Stimulated activated CD4-positive, alpha-beta T cell treated with anti-CD3 and anti-CD28 coated beads, Interleukin-15, amount 100 ng/mL, for 1 hour (primary cell): ENCODE results near the gene FRMD3.
"Not testable (repeated sequence)": the region's sequence is repeated elsewhere in the genome, so short reads cannot be mapped to it uniquely, and the experiment has no call there.

Experiments
- DNase-seq, 2 donors: peaks; one replicate each; pipeline ENCODE4 v3.0.0-alpha.2; 2020; ENCODE audit warnings: low read depth in 1 of 2, low spot score in 1 of 2

The FRMD3 gene

DNA sequence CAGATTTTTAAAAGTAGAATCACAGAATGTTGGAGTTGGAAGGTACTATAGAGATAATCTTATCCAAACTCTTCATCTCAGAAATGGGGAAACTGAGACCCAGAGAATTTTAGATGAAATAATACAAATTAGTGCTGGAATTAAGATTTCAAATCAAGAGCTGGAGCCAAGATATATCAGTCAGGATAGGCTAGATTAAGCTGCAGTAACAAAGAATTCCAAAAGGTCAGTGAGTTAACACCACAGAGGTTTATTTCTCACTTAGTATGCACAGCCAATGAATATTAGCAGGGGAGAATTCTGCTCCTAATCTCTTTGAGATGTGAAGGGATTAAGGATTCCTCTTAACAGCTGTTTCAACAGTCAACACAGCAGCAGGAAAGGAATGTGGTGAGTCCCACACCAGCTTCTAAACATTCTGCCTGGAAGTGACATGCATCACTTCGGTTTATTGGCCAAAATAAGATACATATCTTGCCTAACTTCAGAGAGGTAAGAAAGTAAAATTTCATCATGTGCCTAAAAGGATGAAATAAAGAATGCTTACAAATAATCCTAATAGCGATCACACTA is 136.8 kb downstream of the FRMD3 start:
- DNase-seq = no peak

GRCh38 chr9:83396813-83397212 is 141.4 kb downstream of the FRMD3 start:
- DNase-seq = no peak

GRCh38 chr9:83396342-83396741 is 141.9 kb downstream of the FRMD3 start:
- DNase-seq = no peak

GRCh38 chr9:83392228-83392627 is 146.0 kb downstream of the FRMD3 start:
- DNase-seq = no peak

DNA sequence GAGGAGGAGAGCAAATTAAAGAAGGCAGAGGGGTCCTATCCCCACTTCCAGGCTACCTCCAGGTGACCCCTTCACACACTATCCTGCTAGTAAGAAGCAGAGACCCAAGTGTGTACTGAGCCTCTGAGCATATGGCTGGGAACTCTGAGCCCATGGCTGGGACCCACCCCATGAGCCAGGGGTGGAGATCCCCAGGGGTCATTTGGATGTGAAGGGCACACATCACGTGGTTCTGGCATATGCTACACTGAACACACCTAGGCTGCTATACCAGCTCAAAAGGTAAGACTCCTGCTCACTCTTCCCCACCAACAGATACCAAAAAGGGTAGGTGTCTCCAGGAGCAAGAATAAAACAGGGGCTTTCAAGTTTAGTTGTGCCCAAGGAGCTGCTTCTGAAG is 149.9 kb downstream of the FRMD3 start:
- DNase-seq = no peak

DNA sequence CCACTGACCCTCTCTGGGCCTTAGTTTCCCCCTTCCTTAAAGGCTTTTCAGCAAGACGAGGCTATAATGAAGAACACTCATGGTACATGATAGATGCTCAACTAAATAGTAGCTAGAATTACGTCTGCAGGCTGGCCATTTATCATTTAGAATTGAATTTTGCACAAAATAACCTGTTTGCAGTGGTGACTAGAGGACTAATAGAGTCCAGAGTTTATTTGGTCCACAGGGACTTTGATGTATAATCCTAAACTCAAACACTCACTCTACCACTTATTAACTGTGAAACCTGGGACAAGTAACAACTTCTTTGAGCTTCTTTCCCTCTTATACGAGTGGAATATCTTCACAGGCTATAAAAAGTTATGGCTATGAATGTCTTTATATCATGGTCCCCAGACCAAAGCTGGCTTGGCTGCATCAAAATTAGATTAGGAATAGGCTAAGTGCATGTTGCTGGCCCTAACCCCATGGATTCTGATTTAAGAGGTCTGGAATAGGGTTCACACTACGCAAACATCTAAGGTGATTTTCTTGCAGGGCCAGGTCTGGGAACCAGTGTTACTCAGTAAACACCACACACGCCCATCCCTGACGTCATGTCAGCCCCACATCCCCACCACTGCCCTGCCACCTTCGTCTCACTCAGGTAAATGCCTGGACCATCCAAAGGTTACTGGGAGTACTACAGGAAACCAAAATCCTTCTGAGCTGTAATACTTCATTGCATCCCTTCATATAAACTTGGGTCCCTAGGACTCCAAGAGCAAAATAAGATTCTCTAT is 150.6 kb downstream of the FRMD3 start:
- no peak for DNase-seq

GRCh38 chr9:83385317-83385716 is 152.9 kb downstream of the FRMD3 start:
- DNase-seq = no peak

DNA sequence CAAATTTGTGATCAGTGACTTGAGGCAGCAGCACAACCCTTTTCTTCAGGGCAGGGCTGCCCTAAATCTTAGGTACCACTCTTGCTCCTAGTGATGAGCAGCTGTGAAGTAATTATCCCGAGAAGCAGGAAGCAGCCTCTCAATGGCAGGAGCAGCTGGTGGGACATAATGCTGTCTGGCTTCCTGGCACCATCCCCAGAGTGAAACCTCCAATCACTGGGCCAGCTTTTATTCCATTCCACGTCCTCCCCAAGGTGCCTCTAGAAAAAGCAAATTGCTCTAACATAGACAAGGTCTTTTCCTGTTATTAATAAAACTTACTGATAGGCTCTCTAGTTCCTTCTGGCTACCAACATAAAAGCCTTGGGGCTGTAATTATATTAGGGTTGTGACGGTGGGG is 154.0 kb downstream of the FRMD3 start:
- no peak for DNase-seq

DNA sequence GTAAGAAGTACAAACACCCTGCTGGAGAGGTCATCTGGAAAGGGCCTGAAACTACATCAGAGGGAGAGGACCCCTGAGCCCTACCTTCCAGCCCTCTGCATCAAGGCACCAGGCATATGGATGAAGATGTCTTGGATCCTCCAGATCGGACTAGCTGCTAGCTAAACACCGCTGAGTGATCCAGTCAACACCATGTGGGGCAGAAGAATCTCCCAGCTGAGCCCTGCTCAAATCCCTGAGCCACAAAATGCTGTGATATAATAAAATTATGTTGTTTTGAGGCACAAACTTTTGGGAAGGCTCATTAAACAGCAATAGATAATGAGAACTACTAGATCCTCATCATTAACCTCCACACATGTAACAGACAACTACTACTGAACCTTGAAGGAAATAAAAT is 155.2 kb downstream of the FRMD3 start:
- no peak for DNase-seq

DNA sequence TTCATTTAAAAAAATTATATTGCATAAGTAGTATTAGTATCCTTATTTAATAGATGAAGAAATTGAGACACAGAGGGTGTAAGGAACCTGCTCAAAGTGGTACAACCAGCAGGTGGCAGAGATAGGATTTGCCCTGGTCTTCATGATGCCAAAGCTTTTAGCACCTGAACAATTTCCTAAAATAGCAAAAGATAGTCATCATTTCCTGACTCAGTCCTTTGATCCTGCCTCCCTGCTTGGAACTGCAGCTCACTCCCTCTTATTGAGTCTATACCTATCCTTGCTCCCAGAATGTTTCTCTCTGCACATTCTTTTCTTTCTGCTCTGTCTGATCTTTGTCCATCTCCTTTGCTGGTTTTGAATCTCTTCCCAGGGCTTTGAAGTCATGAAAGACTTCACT is 155.8 kb downstream of the FRMD3 start:
- DNase-seq = no peak

GRCh38 chr9:83379045-83379444 is 159.2 kb downstream of the FRMD3 start:
- DNase-seq = no peak

GRCh38 chr9:83372957-83373356 is 165.2 kb downstream of the FRMD3 start:
- DNase-seq = no peak

GRCh38 chr9:83367326-83367725 is 170.9 kb downstream of the FRMD3 start:
- DNase-seq = no peak

- DNase-seq = no peak
These were observed 175.7 kb downstream of the FRMD3 start for GRCh38 chr9:83362341-83362995.

DNA sequence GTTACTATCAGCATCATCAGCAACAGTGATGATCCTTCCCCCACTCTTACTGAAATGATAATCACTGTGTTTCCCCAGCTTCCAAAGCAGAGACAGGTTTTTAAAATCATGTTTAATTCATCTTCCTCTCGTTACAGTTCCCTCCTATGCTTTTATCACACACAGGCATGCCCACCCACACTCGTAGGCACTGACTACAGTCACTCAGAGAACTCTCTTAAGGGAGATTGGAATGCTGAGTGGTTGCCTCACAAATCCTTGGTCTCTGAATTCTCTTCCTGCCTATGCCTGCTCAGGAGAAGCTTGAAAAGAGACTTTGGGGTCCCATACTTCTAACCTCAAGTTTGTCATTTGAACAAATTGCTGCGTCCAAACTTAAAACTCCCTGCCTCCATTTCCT is 179.2 kb downstream of the FRMD3 start:
- no peak for DNase-seq

GRCh38 chr9:83358493-83358892 is 179.7 kb downstream of the FRMD3 start:
- DNase-seq = not testable (repeated sequence)

GRCh38 chr9:83355729-83356151 is 182.5 kb downstream of the FRMD3 start:
- DNase-seq = no peak

DNA sequence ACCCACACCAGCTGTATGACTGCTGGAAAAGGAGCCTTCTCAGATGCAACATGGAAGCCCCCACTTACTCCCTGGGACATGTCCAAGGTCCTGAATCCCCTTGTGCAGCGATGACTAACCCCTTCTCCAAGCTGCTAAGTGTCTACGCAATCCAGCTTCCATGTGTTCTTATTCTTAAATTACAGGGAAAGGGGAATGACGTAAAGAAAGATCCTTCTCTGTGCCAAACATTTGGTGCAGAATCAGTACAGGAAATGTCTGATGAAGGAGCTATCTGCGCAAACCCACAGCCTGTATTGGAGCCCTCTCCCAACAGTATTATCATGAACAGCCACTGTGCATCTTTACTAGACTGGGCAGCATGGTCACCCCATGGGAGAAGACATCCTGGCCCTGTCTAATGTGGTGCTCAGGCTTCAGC is 183.2 kb downstream of the FRMD3 start:
- no peak for DNase-seq

DNA sequence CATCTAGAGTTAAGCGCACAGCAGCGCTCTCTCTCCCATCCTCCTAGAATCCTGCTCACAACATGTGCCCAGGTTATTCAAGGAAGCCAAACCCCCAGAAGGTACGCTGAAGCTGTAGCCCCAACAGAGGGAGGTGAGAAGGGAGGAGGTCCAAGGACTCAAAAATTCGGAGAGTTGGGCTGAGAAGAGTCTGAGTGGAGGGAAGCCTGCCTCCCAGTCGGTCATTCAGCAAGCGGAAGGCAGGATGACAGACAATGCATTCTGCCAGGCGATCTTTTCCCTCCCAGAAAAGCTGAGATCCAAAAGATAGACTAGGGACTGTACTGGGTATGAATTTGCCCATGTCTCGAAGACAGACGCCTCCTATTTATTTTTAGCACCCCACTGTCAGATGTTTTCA is 189.2 kb downstream of the FRMD3 start:
- DNase-seq = no peak

GRCh38 chr9:83346655-83347420 is 191.4 kb downstream of the FRMD3 start:
- DNase-seq = no peak

DNA sequence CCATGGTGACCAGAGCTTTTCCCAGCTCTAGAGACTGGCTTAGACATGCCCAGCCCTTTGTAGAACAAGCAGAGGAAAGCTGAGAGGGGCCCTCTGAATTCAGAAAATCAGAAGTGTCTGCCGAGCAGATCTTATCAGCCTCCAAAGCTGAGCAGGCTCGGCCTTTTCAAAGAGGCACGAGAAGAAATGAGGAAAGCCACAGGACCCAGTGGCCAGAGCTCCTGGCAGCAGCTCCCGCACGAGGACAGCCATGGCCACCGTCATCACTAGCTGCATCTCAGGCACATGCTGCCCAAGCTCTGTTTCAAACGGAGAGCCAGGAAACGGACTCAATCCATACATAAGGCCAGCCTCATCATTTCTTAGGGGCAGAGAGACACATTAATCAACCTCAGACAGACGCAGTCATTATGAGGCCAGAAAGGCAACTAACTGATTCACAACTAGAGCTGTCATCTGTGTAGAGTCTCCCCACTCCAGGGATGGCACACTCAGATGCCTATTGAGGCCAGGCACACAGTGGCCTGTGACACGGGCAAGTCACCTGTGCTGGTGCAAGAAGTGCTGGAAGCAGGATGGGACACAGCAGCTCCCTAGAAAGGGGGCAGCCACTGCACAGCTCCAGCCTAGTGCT is 194.7 kb downstream of the FRMD3 start:
- DNase-seq = no peak
